ENCODE measurements around the gene NTSR1. TPM values are rescaled to one million over a fixed set of nuclear protein-coding genes. Genes with fewer than 3 reads are reported as not detected.

Gene NTSR1
- not detected in 2 replicates for total RNA-seq (2014; rRNA removed; shearing (Covaris generic))
- not detected in 2 replicates for polyA plus RNA-seq (2016; fragmentation: Nextera tagmentation; extraction: Ambion mirVana)

- Histone ChIP-seq H3K9me3 (ENCODE audit: low read depth) (no peaks in the 10 kb centered on the region), H4K20me1 (ENCODE audit: insufficient read depth) (no peaks in the 10 kb centered on the region), H3K9ac (no peak within 1 kb of the TSS), H3K4me1 (ENCODE audit: insufficient read depth) (peaks cover 11% of the 10 kb centered on the region), H3K27ac (no peak within 1 kb of the TSS), H3K79me2 (ENCODE audit: insufficient read depth) (no peaks in the 10 kb centered on the region), H3K4me3 (no peak within 1 kb of the TSS), H3K27me3 (replicated peaks; ENCODE audit: insufficient read depth) (peaks cover 22% of the 10 kb centered on the region), H2AFZ (no peak within 1 kb of the TSS), H3K9me2 (ENCODE audit: insufficient read depth) (no peaks in the 10 kb centered on the region), H3K36me3 (ENCODE audit: low read depth) (no peaks in the 10 kb centered on the region), H3F3A (ENCODE audit: insufficient read depth) (peaks cover 13% of the 10 kb centered on the region), H3K4me2 (ENCODE audit: unreplicated experiment) (no peak within 1 kb of the TSS)
- 12 to 20% methylated on average over 62 to 113 of the region's 124 CpGs for WGBS, 2 experiments (ENCODE audit: low coverage in 1 of 2, low lambda C conversion rate in 2 of 2, missing lambda C conversion rate in 2 of 2)
- peak; percentile 17 for DNase-seq
- TF ChIP-seq EZH2 (IDR thresholded peaks at IDR 0.05; ENCODE audit: insufficient read depth, poor library complexity, severe bottlenecking) (peak; percentile 21), EZH2phosphoT487 (IDR thresholded peaks at IDR 0.05; ENCODE audit: insufficient read depth, low read depth) (no peak)
- in situ Hi-C loops (cut with MboI) = no loop called here
Measured at GRCh38 chr20:62708591-62709536, at the start of gene NTSR1. Gene NTSR1, plus strand, starts transcription at chr20:62708836. Its CDS starts 372 bp downstream, at chr20:62709208.

- 84 to 87% methylated on average over 29 of the region's 29 CpGs for WGBS, 2 experiments (ENCODE audit: low coverage in 1 of 2, low lambda C conversion rate in 2 of 2, missing lambda C conversion rate in 2 of 2)
Measured at GRCh38 chr20:62659488-62660239, 49.0 kb upstream of the NTSR1 start.

GRCh38 chr20:62660240-62660615, 48.4 kb upstream of the NTSR1 start:
- Histone ChIP-seq H3K9me3 (ENCODE audit: low read depth) (no peaks in the 10 kb centered on the region), H3K27me3 (replicated peaks; ENCODE audit: insufficient read depth) (no peaks in the 10 kb centered on the region), H3K79me2 (ENCODE audit: insufficient read depth) (no peaks in the 10 kb centered on the region), H3K9ac (no peak overlapping the region), H3K4me1 (ENCODE audit: insufficient read depth) (peaks cover 7% of the 10 kb centered on the region; the same call in 1 of the 2 replicates), H4K20me1 (ENCODE audit: insufficient read depth) (no peaks in the 10 kb centered on the region), H3K27ac (no peak overlapping the region), H3F3A (ENCODE audit: insufficient read depth) (no peaks in the 10 kb centered on the region), H2AFZ (no peak overlapping the region), H3K4me3 (no peak overlapping the region), H3K36me3 (ENCODE audit: low read depth) (no peaks in the 10 kb centered on the region), H3K9me2 (ENCODE audit: insufficient read depth) (no peaks in the 10 kb centered on the region), H3K4me2 (ENCODE audit: unreplicated experiment) (no peak overlapping the region)
- 93 to 95% methylated on average over 10 to 15 of the region's 15 CpGs for WGBS, 2 experiments (ENCODE audit: low coverage in 1 of 2, low lambda C conversion rate in 2 of 2, missing lambda C conversion rate in 2 of 2)
- no peak for DNase-seq
- no peak for TF ChIP-seq EZH2 (IDR thresholded peaks at IDR 0.05; ENCODE audit: insufficient read depth, poor library complexity, severe bottlenecking)
- TF ChIP-seq EZH2phosphoT487 (IDR thresholded peaks at IDR 0.05; ENCODE audit: insufficient read depth, low read depth) = no peak
- in situ Hi-C loops (cut with MboI) = no loop called here

More at GRCh38 chr20:62659488-62660239, 49.0 kb upstream of the NTSR1 start:
- no peak overlapping the region for H2AFZ ChIP-seq
- H3K36me3 ChIP-seq (ENCODE audit: low read depth) = no peaks in the 10 kb centered on the region
- no peak overlapping the region for H3K4me3 ChIP-seq
- H4K20me1 ChIP-seq (ENCODE audit: insufficient read depth) = no peaks in the 10 kb centered on the region
- H3K4me2 ChIP-seq (ENCODE audit: unreplicated experiment) = no peak overlapping the region
- peaks cover 7% of the 10 kb centered on the region; the same call in 1 of the 2 replicates for H3K4me1 ChIP-seq (ENCODE audit: insufficient read depth)
- DNase-seq = no peak
- H3F3A ChIP-seq (ENCODE audit: insufficient read depth) = no peaks in the 10 kb centered on the region
- in situ Hi-C loops (cut with MboI) = no loop called here
- H3K9me3 ChIP-seq (ENCODE audit: low read depth) = no peaks in the 10 kb centered on the region
- no peak overlapping the region for H3K27ac ChIP-seq
- no peaks in the 10 kb centered on the region for H3K27me3 ChIP-seq (replicated peaks; ENCODE audit: insufficient read depth)
- H3K9ac ChIP-seq = no peak overlapping the region
- TF ChIP-seq EZH2 (IDR thresholded peaks at IDR 0.05; ENCODE audit: insufficient read depth, poor library complexity, severe bottlenecking) (no peak), EZH2phosphoT487 (IDR thresholded peaks at IDR 0.05; ENCODE audit: insufficient read depth, low read depth) (no peak)
- H3K9me2 ChIP-seq (ENCODE audit: insufficient read depth) = no peaks in the 10 kb centered on the region
- H3K79me2 ChIP-seq (ENCODE audit: insufficient read depth) = no peaks in the 10 kb centered on the region

GRCh38 chr20:62660768-62661167, 47.9 kb upstream of the NTSR1 start:
- Histone ChIP-seq H3K9me3 (ENCODE audit: low read depth) (no peaks in the 10 kb centered on the region), H3K4me2 (ENCODE audit: unreplicated experiment) (no peak overlapping the region), H4K20me1 (ENCODE audit: insufficient read depth) (no peaks in the 10 kb centered on the region), H3K27me3 (replicated peaks; ENCODE audit: insufficient read depth) (no peaks in the 10 kb centered on the region), H3K9me2 (ENCODE audit: insufficient read depth) (no peaks in the 10 kb centered on the region), H3F3A (ENCODE audit: insufficient read depth) (no peaks in the 10 kb centered on the region), H3K36me3 (ENCODE audit: low read depth) (no peaks in the 10 kb centered on the region), H3K4me3 (no peak overlapping the region), H3K27ac (no peak overlapping the region), H3K79me2 (ENCODE audit: insufficient read depth) (no peaks in the 10 kb centered on the region), H3K4me1 (ENCODE audit: insufficient read depth) (peaks cover 7% of the 10 kb centered on the region; the same call in 1 of the 2 replicates), H3K9ac (no peak overlapping the region), H2AFZ (no peak overlapping the region)
- no peak for DNase-seq
- in situ Hi-C loops (cut with MboI) = no loop called here
- TF ChIP-seq EZH2phosphoT487 (IDR thresholded peaks at IDR 0.05; ENCODE audit: insufficient read depth, low read depth) = no peak
- no peak for TF ChIP-seq EZH2 (IDR thresholded peaks at IDR 0.05; ENCODE audit: insufficient read depth, poor library complexity, severe bottlenecking)
- WGBS, 2 experiments (ENCODE audit: low coverage in 1 of 2, low lambda C conversion rate in 2 of 2, missing lambda C conversion rate in 2 of 2) = 68 to 95% methylated on average over 7 to 18 of the region's 18 CpGs
